Hematopoietic multipotent progenitor cell treated with erythropoietin and hydrocortisone succinate and interleukin-3 and kit ligand, for 8 days (in vitro differentiated cells): Measurements from ENCODE around the gene CES4A.
"Not testable (repeated sequence)": the region's sequence is repeated elsewhere in the genome, so short reads cannot be mapped to it uniquely, and the experiment has no call there.

Experiments
- DNase-seq: peaks from one replicate; pipeline ENCODE4 v3.0.0-alpha.2; 2015

Gene CES4A

DNA sequence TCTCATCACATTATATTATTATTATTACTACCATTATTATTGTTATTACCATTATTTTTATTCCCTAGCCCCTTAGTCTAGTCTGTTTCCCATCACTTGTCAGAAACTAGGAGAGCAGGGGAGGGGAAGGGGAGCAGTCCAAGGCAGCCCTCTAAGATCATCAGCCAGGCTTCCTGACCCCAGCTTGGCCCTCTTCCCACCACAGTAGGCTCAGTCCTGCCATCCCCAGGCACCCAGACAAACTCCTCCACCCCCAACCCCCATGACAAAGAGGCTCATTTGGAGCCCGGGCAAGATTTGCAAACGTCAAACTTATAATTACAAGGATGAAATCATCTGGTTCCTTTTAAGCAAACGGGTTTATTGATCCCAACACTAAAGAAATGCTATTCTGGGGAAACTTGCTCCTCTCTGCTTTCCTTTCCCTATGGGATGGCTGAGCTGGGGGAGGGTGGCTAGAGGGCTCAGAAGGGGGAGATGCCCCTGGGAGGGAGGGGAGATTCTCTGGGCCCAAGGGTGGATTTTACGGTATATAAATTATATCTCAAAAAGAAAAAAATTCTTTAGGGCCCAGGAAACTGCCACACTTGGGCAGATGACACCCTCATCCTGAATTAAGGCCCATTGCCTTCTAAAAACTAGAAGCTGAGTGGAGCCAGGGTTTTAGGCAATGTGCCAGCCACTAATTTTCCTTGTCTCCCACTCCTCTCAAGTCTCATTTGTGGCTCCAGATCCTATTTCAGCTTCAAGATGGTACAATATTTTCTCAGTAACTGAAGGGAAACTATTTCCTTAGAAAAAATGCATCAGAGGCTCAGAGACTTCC lies 36.2 kb downstream of the CES4A start:
- DNase-seq = no peak

- DNase-seq = no peak
Measured at GRCh38 chr16:67025210-67025550, 36.8 kb downstream of the CES4A start.

- DNase-seq = no peak
Measured at GRCh38 chr16:67026570-67026969, 38.2 kb downstream of the CES4A start.

DNA sequence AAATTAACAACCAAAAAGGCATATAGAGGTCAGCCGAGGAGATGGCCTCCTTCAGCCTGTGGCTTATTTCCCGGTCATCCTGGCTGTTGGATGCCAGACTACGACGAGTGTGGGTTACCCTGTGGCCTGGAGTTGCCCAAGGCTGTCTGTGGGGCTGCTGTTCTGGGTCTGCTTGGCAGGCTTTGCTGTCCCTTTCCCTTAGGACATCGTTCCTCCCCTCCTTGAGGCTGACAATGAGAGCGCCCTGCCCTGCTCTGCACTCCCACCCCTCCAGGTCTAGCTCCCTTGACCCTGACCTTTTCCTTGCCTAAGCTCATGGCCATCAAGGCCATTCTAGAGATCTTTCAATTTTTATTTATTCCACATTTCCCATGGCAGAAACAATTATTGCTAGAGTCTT lies 38.7 kb downstream of the CES4A start:
- no peak for DNase-seq

GRCh38 chr16:67028167-67028695 lies 39.8 kb downstream of the CES4A start:
- DNase-seq = no peak

DNA sequence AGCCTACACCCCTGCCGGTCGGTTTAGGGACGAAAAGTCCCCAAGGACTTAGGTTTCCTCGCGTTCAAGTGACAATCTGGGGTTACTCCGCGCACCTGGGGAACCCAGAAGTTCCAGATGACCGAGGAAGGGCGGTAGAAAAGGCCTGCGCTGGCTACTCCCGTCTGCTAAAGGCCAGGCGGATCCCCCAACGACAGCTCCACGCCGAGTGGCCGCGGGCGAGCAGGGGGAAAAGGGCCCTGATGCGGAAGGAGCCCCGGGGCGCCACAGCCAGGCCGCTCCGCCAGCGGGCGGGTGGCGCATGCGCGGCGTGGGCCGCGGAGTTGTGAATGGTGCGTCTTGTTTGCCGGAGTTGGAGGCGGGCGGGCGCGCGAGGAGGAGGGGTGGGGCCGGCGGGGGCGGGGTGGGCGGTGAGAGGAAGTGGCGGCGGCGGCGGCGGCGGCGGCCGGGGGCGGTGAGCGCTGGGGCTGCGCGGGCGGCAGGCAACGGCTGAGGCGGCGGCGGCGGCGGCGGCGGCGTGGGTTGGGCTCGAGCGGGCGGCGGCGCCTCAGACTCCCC lies 40.4 kb downstream of the CES4A start, which contains the start of gene CBFB:
TSS of gene CBFB (plus strand) at position 454 of the 558 bp plus-strand sequence. CDS start 259 bp downstream, outside the sequence.
- peak; percentile 88 for DNase-seq

DNA sequence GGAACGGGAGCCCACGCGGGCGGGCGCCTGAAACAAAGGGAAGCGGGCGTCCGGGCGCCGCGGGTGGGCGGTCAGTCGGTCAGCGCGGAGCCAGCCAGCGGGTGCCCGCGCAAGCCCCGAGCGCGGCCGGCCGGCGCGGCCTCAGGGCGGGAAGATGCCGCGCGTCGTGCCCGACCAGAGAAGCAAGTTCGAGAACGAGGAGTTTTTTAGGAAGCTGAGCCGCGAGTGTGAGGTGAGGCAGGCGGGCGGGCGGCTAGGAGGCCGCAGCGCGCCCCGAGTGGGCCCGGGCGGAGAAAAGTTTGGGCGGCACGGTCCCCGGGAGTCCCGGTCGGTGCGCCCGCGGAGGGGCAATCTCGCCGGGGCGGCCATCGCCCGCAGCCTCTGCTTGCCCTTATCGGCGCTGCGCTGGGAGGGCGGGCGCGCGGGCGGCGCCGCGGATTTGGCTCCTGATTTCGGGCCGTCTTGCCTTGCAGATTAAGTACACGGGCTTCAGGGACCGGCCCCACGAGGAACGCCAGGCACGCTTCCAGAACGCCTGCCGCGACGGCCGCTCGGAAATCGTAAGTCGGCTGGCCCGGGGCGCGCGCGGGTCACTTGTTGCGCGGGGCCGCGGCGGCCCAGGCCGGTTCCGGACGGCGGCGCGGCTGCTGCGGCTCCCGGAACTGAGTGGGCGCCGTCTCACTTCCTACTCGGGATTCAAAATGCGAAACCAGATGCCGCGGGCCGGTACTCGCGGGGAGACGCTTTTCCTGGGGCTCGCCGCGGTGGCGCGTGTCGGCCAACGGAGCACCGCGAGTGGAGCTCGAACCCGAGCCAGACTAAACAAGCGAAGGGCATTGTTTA lies 41.1 kb downstream of the CES4A start:
- peak; percentile 70 for DNase-seq

- peak; percentile 12 for DNase-seq
Measured at GRCh38 chr16:67030221-67030962, 42.0 kb downstream of the CES4A start.

- no peak for DNase-seq
Measured at GRCh38 chr16:67034487-67034886, 46.1 kb downstream of the CES4A start.

DNA sequence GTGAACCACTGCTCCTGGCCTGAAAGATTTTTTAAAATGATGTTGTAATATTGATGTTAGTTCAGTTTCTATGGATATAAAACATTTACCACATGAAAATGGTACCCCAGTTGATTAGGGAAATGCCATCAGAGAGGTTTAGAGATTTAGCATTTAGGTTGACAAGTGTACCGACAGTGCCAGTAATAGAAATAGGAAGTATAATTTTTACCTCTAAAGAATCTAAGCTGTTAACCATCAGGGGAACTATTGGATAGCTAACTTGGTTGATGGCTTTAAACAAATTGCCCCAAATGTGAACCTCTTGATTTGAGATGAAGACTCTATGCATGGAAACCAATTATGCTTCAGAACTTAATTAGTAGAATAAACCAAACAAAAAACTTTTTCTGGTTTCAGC lies 47.0 kb downstream of the CES4A start:
- DNase-seq = no peak

- no peak for DNase-seq
Measured at GRCh38 chr16:67036323-67036741, 47.9 kb downstream of the CES4A start.

GRCh38 chr16:67039260-67040020 lies 51.1 kb downstream of the CES4A start:
- DNase-seq = no peak

DNA sequence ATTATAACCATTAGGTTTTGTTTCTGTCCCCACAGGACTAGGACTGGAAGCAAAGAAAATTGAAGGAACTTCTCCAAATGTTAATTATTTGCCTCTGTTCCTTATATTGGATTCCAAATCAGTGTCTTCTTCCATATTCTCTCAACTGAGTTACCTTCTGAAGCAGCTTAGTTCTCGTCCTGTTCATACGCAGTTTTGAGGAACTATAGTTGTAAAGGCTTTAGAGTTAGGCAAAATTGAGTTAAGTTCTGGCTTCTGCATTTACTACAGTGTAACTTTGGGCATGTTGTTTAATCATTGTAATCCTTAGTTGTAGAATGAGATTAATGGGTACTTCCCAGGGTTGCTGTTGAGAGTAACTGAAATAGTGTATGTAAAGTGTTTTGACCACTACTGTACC lies 51.8 kb downstream of the CES4A start:
- no peak for DNase-seq

- no peak for DNase-seq
Measured at GRCh38 chr16:67040906-67041305, 52.5 kb downstream of the CES4A start.

GRCh38 chr16:67041520-67041919 lies 53.1 kb downstream of the CES4A start:
- DNase-seq = not testable (repeated sequence)

- DNase-seq = no peak
Measured at GRCh38 chr16:67043420-67043819, 55.0 kb downstream of the CES4A start.

DNA sequence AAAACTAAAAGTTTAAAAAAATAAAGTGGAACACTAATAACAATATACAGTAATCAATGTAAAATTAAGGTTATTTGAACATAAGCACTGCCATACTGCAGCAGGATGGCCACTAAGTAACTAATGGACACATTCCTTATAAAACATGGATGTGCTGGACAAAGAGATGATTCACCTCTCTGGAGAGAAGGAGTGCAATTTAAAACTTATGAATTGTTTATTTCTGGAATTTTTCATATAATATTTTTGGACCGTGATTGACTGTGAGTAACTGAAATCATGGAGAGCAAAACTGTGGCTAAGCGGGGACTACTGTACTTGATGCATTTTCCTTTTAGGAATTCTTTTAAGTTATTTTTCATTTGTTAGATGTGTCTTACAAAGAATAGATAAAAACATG lies 62.4 kb downstream of the CES4A start:
- DNase-seq = no peak

- DNase-seq = no peak
Measured at GRCh38 chr16:67052399-67052798, 64.0 kb downstream of the CES4A start.

GRCh38 chr16:67053767-67054334 lies 65.5 kb downstream of the CES4A start:
- no peak for DNase-seq

- no peak for DNase-seq
Measured at GRCh38 chr16:67054901-67055300, 66.5 kb downstream of the CES4A start.

- DNase-seq = peak; percentile 63
Measured at GRCh38 chr16:67055712-67056487, 67.5 kb downstream of the CES4A start.
